Epithelial cell of esophagus (primary cell): ENCODE data around the gene NOL3.

ENCODE experiments used
- DNase-seq: peaks from one replicate; pipeline ENCODE4 v3.0.0; 2010; ENCODE audit warnings: low read depth
- H3K4me3 ChIP-seq: 2 replicates; pipeline ENCODE4 v1.5.1; 2011; ENCODE audit warnings: mild to moderate bottlenecking, low read length, control low read depth
- TF ChIP-seq, protein P1 (sequence below): IDR thresholded peaks from 2 replicates; pipeline ENCODE4 v1.5.1; 2011; ENCODE audit warnings: low read depth, mild to moderate bottlenecking, low read length, control low read depth, inconsistent platforms; ENCODE audit not compliant: insufficient read depth; ENCODE audit errors: missing control alignments

NOL3 gene

DNA sequence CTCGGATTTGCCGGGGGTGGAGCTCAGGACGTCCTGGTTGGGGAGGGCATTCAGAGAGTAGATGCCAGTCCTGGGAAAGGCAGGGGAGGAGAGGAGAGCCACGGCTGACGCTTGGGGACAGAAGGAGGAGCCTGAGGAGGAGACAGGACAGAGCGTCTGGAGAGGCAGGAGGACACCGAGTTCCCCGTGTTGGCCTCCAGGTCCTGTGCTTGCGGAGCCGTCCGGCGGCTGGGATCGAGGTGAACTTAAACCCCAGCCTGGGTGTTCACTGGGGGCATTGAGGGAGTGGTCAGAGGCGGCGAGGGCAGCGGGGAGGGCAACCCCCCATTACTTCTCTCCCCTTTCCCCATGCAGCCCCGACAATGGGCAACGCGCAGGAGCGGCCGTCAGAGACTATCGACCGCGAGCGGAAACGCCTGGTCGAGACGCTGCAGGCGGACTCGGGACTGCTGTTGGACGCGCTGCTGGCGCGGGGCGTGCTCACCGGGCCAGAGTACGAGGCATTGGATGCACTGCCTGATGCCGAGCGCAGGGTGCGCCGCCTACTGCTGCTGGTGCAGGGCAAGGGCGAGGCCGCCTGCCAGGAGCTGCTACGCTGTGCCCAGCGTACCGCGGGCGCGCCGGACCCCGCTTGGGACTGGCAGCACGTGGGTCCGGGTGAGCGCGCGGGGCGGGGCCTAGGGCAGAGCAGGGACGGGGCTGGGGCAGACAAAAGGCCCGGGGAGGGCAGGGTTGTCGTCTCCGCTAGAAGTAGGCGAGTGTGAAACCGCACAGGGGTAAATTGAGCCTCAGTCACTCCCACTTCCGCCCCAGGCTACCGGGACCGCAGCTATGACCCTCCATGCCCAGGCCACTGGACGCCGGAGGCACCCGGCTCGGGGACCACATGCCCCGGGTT, 3.7 kb downstream of the NOL3 start:
- TF ChIP-seq, protein P1, sequence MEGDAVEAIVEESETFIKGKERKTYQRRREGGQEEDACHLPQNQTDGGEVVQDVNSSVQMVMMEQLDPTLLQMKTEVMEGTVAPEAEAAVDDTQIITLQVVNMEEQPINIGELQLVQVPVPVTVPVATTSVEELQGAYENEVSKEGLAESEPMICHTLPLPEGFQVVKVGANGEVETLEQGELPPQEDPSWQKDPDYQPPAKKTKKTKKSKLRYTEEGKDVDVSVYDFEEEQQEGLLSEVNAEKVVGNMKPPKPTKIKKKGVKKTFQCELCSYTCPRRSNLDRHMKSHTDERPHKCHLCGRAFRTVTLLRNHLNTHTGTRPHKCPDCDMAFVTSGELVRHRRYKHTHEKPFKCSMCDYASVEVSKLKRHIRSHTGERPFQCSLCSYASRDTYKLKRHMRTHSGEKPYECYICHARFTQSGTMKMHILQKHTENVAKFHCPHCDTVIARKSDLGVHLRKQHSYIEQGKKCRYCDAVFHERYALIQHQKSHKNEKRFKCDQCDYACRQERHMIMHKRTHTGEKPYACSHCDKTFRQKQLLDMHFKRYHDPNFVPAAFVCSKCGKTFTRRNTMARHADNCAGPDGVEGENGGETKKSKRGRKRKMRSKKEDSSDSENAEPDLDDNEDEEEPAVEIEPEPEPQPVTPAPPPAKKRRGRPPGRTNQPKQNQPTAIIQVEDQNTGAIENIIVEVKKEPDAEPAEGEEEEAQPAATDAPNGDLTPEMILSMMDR, result peak; percentile 34
- DNase-seq, result peak; percentile 96
- peak overlapping the region; percentile 55 for H3K4me3 ChIP-seq

DNA sequence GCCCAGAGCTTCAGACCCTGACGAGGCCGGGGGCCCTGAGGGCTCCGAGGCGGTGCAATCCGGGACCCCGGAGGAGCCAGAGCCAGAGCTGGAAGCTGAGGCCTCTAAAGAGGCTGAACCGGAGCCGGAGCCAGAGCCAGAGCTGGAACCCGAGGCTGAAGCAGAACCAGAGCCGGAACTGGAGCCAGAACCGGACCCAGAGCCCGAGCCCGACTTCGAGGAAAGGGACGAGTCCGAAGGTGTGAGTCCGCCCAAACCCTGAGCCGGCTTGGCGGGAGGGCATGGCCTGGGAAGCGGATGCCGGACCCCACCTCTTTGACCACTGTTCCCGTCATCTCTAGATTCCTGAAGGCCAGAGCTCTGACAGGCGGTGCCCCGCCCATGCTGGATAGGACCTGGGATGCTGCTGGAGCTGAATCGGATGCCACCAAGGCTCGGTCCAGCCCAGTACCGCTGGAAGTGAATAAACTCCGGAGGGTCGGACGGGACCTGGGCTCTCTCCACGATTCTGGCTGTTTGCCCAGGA, 4.4 kb downstream of the NOL3 start:
- DNase-seq, result no peak
- peak overlapping the region; percentile 55 for H3K4me3 ChIP-seq
- TF ChIP-seq, protein P1, result no peak

DNA sequence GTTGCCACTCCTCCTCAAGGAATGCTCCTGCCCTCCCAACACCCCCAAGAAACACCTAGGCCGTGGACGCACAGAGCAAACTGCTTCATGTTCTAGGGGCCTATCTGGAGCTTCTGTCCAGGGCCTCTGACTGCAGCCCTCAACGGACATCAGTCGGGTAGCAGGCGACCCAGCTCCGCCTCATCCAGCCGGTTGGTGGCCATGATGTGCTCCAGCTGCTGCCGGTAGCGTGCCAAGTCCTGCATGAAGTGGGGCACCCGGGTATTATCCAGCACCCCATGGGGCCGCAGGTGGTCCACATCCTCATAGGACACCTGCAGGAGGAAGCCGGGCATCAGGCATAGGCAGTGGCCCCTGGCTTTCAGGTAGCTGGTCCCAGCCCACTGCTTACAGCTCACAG, 6.3 kb downstream of the NOL3 start:
- no peak overlapping the region for H3K4me3 ChIP-seq
- TF ChIP-seq, protein P1, result no peak
- no peak for DNase-seq

DNA sequence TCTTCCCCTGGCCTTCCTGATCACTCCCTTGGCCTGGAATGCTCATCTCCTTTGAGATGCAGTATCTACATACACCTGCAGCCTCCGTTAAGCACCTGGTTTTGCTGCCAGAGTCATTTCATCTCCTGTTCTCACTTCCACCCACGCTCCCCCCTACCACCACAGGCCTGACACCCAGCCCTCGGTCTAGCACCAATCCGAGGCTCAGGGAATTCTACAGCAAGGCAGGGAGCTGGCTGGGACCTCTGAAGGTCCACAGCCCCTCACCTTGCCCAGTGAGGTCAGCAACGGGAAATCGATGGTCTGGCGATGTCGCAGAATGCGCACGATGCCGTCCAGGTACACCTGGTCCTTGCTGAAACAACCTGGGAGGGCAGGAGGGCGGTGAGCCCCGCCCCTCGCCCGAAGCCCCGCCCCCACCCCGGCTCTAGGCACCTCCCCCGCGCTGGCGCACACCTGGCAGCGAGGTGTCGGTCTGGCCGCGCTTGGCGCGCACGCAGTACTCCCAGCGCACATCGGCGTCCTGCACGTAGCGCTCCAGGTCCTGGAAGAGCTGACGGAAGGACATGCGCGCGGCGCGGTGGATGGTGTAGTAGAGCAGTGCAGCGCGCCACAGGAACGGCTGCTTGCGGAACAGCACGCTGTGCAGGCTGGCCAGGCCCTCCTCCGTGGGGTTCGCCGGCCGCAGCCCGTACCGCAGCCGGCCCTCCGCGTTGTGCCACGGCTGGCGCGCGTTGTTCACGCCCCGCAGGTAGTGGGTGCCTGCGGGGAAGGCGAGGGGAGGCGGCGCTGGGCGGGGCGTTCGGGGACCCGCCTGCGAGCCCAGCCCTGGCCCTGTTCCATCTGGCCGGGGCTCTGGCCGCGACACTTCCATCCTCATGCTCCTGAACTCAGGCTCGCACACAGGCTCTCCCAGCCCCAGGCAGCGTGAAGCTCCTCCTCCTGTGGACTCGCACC, 7.7 kb downstream of the NOL3 start:
- peak overlapping the region; percentile 38 for H3K4me3 ChIP-seq
- peak; percentile 97 for DNase-seq
- TF ChIP-seq, protein P1, result peak; percentile 22

DNA sequence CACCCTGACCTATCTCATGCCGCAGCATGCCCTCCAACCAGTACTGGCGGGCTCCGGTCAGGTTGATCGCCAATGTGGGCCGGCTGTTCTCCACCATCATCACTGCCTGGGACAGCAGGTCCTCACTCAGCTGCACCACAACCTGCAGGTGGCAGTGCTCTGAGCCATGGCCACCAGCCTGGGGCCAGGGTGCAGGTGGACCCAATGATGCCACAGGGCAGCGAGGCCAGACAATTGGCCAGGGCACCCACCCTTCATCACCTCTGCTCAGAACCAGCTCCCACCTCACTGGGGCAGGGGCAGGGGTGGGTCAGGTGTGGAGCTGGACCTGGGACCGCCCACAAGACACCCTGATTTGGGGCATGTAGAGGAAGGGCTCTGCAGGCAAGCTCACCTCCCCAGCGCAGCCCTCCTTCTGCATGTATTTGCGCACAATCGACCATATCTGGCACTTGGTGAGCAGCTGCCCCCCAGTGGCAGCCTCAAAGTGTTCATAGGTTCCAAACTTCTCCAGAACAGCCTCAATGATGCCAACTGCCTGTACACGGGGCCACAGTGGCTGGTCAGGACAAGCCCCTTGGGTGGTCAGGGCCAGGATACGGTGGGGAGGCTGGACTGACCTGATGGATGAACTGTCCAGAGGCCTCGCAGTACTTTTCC, 9.2 kb downstream of the NOL3 start:
- DNase-seq, result no peak

DNA sequence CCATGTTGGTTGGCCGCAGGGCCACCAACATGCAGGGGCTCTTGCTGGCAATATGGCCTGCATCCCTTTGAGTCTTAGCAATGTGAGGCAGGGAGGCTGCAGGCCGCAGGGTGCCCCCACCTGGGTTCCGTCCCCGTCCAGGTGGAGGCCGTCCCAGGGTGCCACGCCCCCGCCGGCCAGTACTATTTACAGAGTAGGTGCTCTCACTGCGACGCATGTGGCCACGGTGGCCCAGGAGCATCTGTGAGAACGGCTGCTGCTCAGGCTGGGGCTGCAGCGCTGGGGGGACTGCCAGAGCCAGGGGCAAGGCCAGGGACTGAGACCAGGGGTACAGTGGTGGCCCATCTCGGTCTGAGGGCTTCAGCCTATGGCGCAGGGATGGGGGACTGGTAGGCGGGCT, 9.8 kb downstream of the NOL3 start:
- DNase-seq, result no peak
- H3K4me3 ChIP-seq, result no peak overlapping the region
- TF ChIP-seq, protein P1, result no peak

More for the DNA sequence above, 9.2 kb downstream of the NOL3 start:
- TF ChIP-seq, protein P1, result peak; percentile 11
- H3K4me3 ChIP-seq, result no peak overlapping the region
